Thoracic aorta (tissue), 2 donors: Measurements from ENCODE around the gene CNNM1. TPM values are rescaled to one million over a fixed set of nuclear protein-coding genes. Genes with fewer than 3 reads are reported as not detected.

Experiments used
- ATAC-seq: fragments of 150-250 bp; one replicate; pipeline ENCODE4 v1.8.0; 2017; ENCODE audit warnings: low read depth; ENCODE audit not compliant: insufficient number of reproducible peaks, low FRiP score
- DNase-seq: peaks from one replicate; pipeline ENCODE4 v3.0.0-alpha.2; 2020; ENCODE audit warnings: low spot score
- H3K27ac ChIP-seq, 2 donors: fragments of 200-600 bp; sonication (generic); 1 replicate in 1 of 2; 2 replicates in 1 of 2; pipeline ENCODE4 v1.5.1; 2016; ENCODE audit warnings: mild to moderate bottlenecking in 2 of 2, moderate library complexity in 2 of 2
- H3K27me3 ChIP-seq: fragments of 200-600 bp; sonication (generic); replicated peaks from 2 replicates; pipeline ENCODE4 v1.6.0; 2016; ENCODE audit warnings: mild to moderate bottlenecking; ENCODE audit not compliant: insufficient read depth
- H3K36me3 ChIP-seq: fragments of 200-600 bp; sonication (generic); one replicate; pipeline ENCODE4 v1.5.1; 2016
- H3K4me1 ChIP-seq, 2 donors: fragments of 200-600 bp; sonication (generic); 1 replicate in 1 of 2; 2 replicates in 1 of 2; pipeline versions ENCODE4 v1.5.1 to v1.6.0; 2016; ENCODE audit warnings: low read depth in 2 of 2, mild to moderate bottlenecking in 1 of 2; ENCODE audit not compliant: control insufficient read depth in 1 of 2
- H3K4me3 ChIP-seq: fragments of 200-600 bp; sonication (generic); 2 replicates; pipeline ENCODE4 v1.5.1; 2016; ENCODE audit warnings: mild to moderate bottlenecking
- H3K9me3 ChIP-seq: fragments of 200-600 bp; sonication (generic); 2 replicates; pipeline ENCODE4 v1.5.1; 2016
- CTCF ChIP-seq: fragments of 200-600 bp; sonication (generic); IDR thresholded peaks from one replicate; pipeline ENCODE4 v1.5.1; 2019; ENCODE audit warnings: antibody characterized with exemption
- total RNA-seq, 2 donors: library from RNA; depleted of rRNA; stranded (reverse); fragments of >200 nt; gene quantifications; one replicate each; pipeline versions ENCODE4 v1.1.0 to v1.2.3, GENCODE V29; 2016

CNNM1 gene
- total RNA-seq, 2 donors from 2014 or later: 0.35 to 0.68 TPM

GRCh38 chr10:99387071-99387470 lies 57.9 kb downstream of the CNNM1 start:
- Histone ChIP-seq H3K4me1 (no peaks in the 10 kb centered on the region), H3K4me3 (no peak overlapping the region), H3K36me3 (no peaks in the 10 kb centered on the region), H3K27ac (no peak overlapping the region), H3K27me3 (no peaks in the 10 kb centered on the region), H3K9me3 (no peaks in the 10 kb centered on the region)
- no peak for TF ChIP-seq CTCF
- ATAC-seq (no peak), DNase-seq (no peak)

GRCh38 chr10:99387541-99387940 lies 58.4 kb downstream of the CNNM1 start:
- no peaks in the 10 kb centered on the region for H3K9me3 ChIP-seq
- DNase-seq (no peak), ATAC-seq (no peak)
- no peak overlapping the region for H3K4me3 ChIP-seq
- no peaks in the 10 kb centered on the region for H3K36me3 ChIP-seq
- TF ChIP-seq CTCF: no peak
- H3K4me1 ChIP-seq: no peaks in the 10 kb centered on the region
- H3K27me3 ChIP-seq: no peaks in the 10 kb centered on the region
- no peak overlapping the region for H3K27ac ChIP-seq

DNA sequence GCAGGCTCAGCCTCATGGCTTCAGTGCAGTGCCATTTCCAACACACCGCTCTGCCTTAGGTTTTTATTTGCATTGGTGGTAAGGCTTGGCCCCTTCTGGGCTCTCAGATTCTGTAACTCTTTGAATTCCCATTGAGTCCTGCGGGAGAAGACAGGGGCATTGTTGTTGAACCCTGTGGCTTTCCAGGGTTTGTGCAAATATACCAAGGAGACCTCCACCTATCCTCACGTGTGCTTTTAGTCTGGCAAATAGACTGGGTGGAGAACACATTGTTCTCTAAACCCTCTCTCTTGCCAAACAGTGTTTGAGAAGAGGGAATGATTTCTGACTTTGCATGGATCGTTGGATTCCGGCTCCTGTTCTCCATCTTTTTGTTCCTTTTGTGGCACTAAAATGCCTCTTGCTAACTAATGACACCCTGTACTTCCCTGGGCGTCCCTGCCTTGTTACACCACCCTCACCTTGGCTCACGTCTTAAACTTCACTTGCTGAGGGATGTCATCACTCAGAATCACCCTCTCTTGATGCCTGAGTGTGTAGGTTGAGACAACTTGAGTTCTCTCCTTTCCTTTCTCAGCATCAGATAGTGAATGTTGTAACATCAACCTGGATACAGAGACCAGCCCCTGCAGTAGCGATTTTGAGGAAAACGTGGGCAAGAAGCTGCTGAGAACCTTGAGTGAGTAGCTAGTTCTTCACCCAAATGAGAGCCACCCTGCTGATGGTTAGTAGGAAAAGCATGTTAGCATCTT lies 60.7 kb downstream of the CNNM1 start:
- no peak for ATAC-seq
- DNase-seq: no peak
- no peaks in the 10 kb centered on the region for H3K27me3 ChIP-seq
- no peak for TF ChIP-seq CTCF
- H3K27ac ChIP-seq: no peak overlapping the region
- H3K4me1 ChIP-seq: no peaks in the 10 kb centered on the region
- H3K9me3 ChIP-seq: no peaks in the 10 kb centered on the region
- H3K4me3 ChIP-seq: no peak overlapping the region
- no peaks in the 10 kb centered on the region for H3K36me3 ChIP-seq

DNA sequence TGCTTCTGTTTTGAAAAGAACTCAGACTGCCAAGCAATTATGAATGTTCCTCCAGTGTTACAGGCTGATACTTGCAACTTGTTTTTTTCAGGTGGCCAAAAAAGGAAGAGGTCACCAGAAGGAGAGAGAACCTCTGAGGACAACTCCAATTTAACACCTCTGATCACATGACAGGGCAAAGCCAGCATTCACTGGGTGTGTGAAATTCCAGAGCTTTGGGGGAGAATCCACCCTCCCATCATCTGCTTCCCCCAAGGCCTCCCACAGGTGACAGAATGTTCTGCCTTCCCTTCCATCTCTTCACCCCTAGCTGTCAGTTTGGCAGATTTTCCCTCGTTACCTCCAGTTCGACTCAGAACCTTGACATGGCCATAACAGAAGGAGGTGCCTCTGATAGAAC lies 62.2 kb downstream of the CNNM1 start:
- DNase-seq: no peak
- ATAC-seq: no peak
- Histone ChIP-seq H3K9me3 (no peaks in the 10 kb centered on the region), H3K36me3 (no peaks in the 10 kb centered on the region), H3K4me3 (no peak overlapping the region), H3K27ac (no peak overlapping the region), H3K4me1 (no peaks in the 10 kb centered on the region), H3K27me3 (no peaks in the 10 kb centered on the region)
- no peak for TF ChIP-seq CTCF

DNA sequence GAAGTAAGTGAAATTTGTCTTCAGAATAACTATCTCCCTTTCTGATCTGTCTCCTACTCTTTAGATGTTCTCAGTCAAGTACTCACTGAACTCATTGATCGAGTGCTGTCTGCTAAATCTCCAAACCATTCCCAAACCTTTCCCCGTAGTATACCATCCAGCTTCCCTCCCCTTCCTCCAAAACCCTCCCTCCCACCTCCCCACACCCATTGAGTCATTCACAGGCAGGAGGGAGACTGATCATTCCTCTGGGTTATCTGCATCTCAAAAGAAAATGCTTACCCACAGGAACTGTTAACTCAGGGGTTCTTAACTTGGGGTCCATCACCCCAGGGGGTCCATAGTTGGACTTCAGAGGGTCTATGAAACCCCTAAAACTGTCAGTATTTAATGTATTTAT lies 63.9 kb downstream of the CNNM1 start:
- Histone ChIP-seq H3K27me3 (no peaks in the 10 kb centered on the region), H3K4me1 (no peaks in the 10 kb centered on the region), H3K4me3 (no peak overlapping the region), H3K9me3 (no peaks in the 10 kb centered on the region), H3K27ac (no peak overlapping the region), H3K36me3 (peaks cover 8% of the 10 kb centered on the region)
- DNase-seq (no peak), ATAC-seq (no peak)
- TF ChIP-seq CTCF: no peak
